ENCODE data around the gene BTLA.
"Not testable (repeated sequence)": the region's sequence is repeated elsewhere in the genome, so short reads cannot be mapped to it uniquely, and the experiment has no call there.

The BTLA gene

GRCh38 chr3:112491373-112491772, 7.9 kb downstream of the BTLA start:
- DNase-seq (ENCODE audit: low spot score), result no peak

- DNase-seq (ENCODE audit: low spot score), result no peak
Measured at GRCh38 chr3:112489674-112490479, 9.4 kb downstream of the BTLA start.

- no peak for DNase-seq (ENCODE audit: low spot score)
Measured at GRCh38 chr3:112486811-112487505, 12.3 kb downstream of the BTLA start.

GRCh38 chr3:112484352-112484751, 14.9 kb downstream of the BTLA start:
- DNase-seq (ENCODE audit: low spot score), result no peak

GRCh38 chr3:112482675-112483074, 16.6 kb downstream of the BTLA start:
- no peak for DNase-seq (ENCODE audit: low spot score)

- DNase-seq (ENCODE audit: low spot score), result no peak
Measured at GRCh38 chr3:112481302-112481721, 18.0 kb downstream of the BTLA start.

GRCh38 chr3:112477891-112478290, 21.4 kb downstream of the BTLA start:
- DNase-seq (ENCODE audit: low spot score), result no peak

- no peak for DNase-seq (ENCODE audit: low spot score)
Measured at GRCh38 chr3:112476346-112476745, 22.9 kb downstream of the BTLA start.

- no peak for DNase-seq (ENCODE audit: low spot score)
Measured at GRCh38 chr3:112474796-112475195, 24.5 kb downstream of the BTLA start.

- DNase-seq (ENCODE audit: low spot score), result no peak
Measured at GRCh38 chr3:112472691-112473090, 26.6 kb downstream of the BTLA start.

- no peak for DNase-seq (ENCODE audit: low spot score)
Measured at GRCh38 chr3:112471596-112472325, 27.5 kb downstream of the BTLA start.

GRCh38 chr3:112470788-112471187, 28.5 kb downstream of the BTLA start:
- DNase-seq (ENCODE audit: low spot score), result no peak

- no peak for DNase-seq (ENCODE audit: low spot score)
Measured at GRCh38 chr3:112469671-112470070, 29.6 kb downstream of the BTLA start.

- no peak for DNase-seq (ENCODE audit: low spot score)
Measured at GRCh38 chr3:112467539-112467938, 31.7 kb downstream of the BTLA start.

GRCh38 chr3:112466020-112466419, 33.3 kb downstream of the BTLA start:
- DNase-seq (ENCODE audit: low spot score), result no peak

- no peak for DNase-seq (ENCODE audit: low spot score)
Measured at GRCh38 chr3:112464264-112464663, 35.0 kb downstream of the BTLA start.

GRCh38 chr3:112463250-112463649, 36.0 kb downstream of the BTLA start:
- no peak for DNase-seq (ENCODE audit: low spot score)

- not testable (repeated sequence) for DNase-seq (ENCODE audit: low spot score)
Measured at GRCh38 chr3:112461787-112462186, 37.5 kb downstream of the BTLA start.

- DNase-seq (ENCODE audit: low spot score), result no peak
Measured at GRCh38 chr3:112460519-112461195, 38.6 kb downstream of the BTLA start.

- no peak for DNase-seq (ENCODE audit: low spot score)
Measured at GRCh38 chr3:112459750-112460149, 39.5 kb downstream of the BTLA start.

- DNase-seq (ENCODE audit: low spot score), result no peak
Measured at GRCh38 chr3:112456147-112456546, 43.1 kb downstream of the BTLA start.

- no peak for DNase-seq (ENCODE audit: low spot score)
Measured at GRCh38 chr3:112448939-112449338, 50.3 kb downstream of the BTLA start.
